Sigmoid colon (tissue), 4 donors: ENCODE measurements around the gene CCL19.

Experiments
- CTCF ChIP-seq, 4 experiments: fragments of 450-650 bp in 3 of 4; fragments of 200-600 bp in 1 of 4; IDR thresholded peaks; one replicate each; pipeline ENCODE4 v1.5.1; 2016 to 2019; ENCODE audit warnings: antibody characterized with exemption in 4 of 4, mild to moderate bottlenecking in 3 of 4, moderate library complexity in 2 of 4
- EP300 ChIP-seq, 4 donors: sonication (generic); formaldehyde crosslinking; IDR thresholded peaks; one replicate each; pipeline ENCODE4 v1.6.1; 2017; ENCODE audit warnings: antibody characterized with exemption in 4 of 4

GRCh38 chr9:34712140-34712539 lies 21.1 kb upstream of the CCL19 start:
- TF ChIP-seq CTCF (IDR thresholded peaks at IDR 0.05), result no peak
- TF ChIP-seq EP300 (IDR thresholded peaks at IDR 0.05), result no peak
